ENCODE results near the gene ACSL1. TPM values are rescaled to one million over a fixed set of nuclear protein-coding genes. Genes with fewer than 3 reads are reported as not detected.

ACSL1 gene
- total and polyA plus RNA-seq, 2 donors (not counting 3 experiments of a cell fraction or from before 2014, with no cell fraction given), result 7.3 to 17.7 TPM

- POLR2A ChIA-PET, result interaction anchor here (0.6 kb wide), 1 partner anchor 10 kb away, joined by 3 read pairs; no protein-coding TSS in a partner anchor
- TF ChIP-seq CTCF (IDR thresholded peaks at IDR 0.05; ENCODE audit: extremely low read depth in 1 of 2, insufficient read depth in 1 of 2, low read depth in 1 of 2, low read length in 2 of 2) (no peak), MAX (IDR thresholded peaks at IDR 0.05; ENCODE audit: insufficient read depth, insufficient read length) (no peak), EZH2 (IDR thresholded peaks at IDR 0.05; ENCODE audit: borderline replicate concordance, low read depth, low read length, severe bottlenecking) (no peak), FOS (IDR thresholded peaks at IDR 0.05; ENCODE audit: borderline replicate concordance, insufficient read depth, low read length) (no peak), MYC (IDR thresholded peaks at IDR 0.05; ENCODE audit: low read depth, low read length) (no peak), POLR2AphosphoS5 (IDR thresholded peaks at IDR 0.05; ENCODE audit: insufficient read depth, low read depth, low read length) (no peak), GATA2 (IDR thresholded peaks at IDR 0.05; ENCODE audit: insufficient read depth, insufficient read length, low read depth, low read length) (no peak), POLR2A (IDR thresholded peaks at IDR 0.05; ENCODE audit: low read depth, low read length) (no peak), JUN (IDR thresholded peaks at IDR 0.05; ENCODE audit: borderline replicate concordance, insufficient read depth, insufficient read length, low read depth) (no peak)
- H3K9me1 ChIP-seq (replicated peaks; ENCODE audit: control insufficient read depth, extremely low read depth, insufficient read depth, low read length), result no peaks in the 10 kb centered on the region
- no peak overlapping the region for H3K9ac ChIP-seq (replicated peaks; ENCODE audit: extremely low read depth, insufficient read depth, low read length)
- H3K27me3 ChIP-seq (ENCODE audit: control insufficient read depth in 2 of 2, insufficient read depth in 2 of 2, low read length in 2 of 2), result no peaks in the 10 kb centered on the region
- no TSS peak for BruUV-seq (replicated peaks)
- H4K20me1 ChIP-seq (replicated peaks; ENCODE audit: control insufficient read depth, extremely low read depth, insufficient read depth, low read length), result no peaks in the 10 kb centered on the region
- H3K36me3 ChIP-seq (ENCODE audit: control insufficient read depth in 2 of 2, extremely low read depth in 1 of 2, insufficient read depth in 2 of 2, low read length in 2 of 2), result no peaks in the 10 kb centered on the region
- H3K27ac ChIP-seq (ENCODE audit: insufficient read depth, low read depth, low read length), result no peak overlapping the region
- dilution Hi-C loops (cut with MboI; ENCODE audit: extremely low pct_ligation_motif_present, low sequenced_read_pairs) (no loop called here), intact Hi-C loops (cut with micrococcal nuclease) (no loop called here)
- H3K4me3 ChIP-seq (replicated peaks in 1 of 3; ENCODE audit: insufficient read depth in 1 of 3, low read depth in 1 of 3, low read length in 3 of 3), result no peak overlapping the region
- H2AFZ ChIP-seq (ENCODE audit: low read depth, low read length), result no peak overlapping the region
- FAIRE-seq, result no peak
- no peak for DNase-seq (ENCODE audit: low read depth, low spot score)
- no peak overlapping the region for H3K4me2 ChIP-seq (ENCODE audit: insufficient read depth, low read length)
- no peaks in the 10 kb centered on the region for H3K4me1 ChIP-seq (ENCODE audit: control insufficient read depth, extremely low read depth, insufficient read depth, low read length)
- no peaks in the 10 kb centered on the region for H3K79me2 ChIP-seq (ENCODE audit: control insufficient read depth, insufficient read depth, low read length)
- CTCF ChIA-PET, result no interaction called here
- no peaks in the 10 kb centered on the region for H3K9me3 ChIP-seq (replicated peaks; ENCODE audit: control insufficient read depth, insufficient read depth, low read length)
Observed at GRCh38 chr4:184863916-184864315, 38.1 kb upstream of the ACSL1 start.

Measured in endothelial cell of umbilical vein (primary cell).